Activated B cell treated with CpG ODN at 0.5 μM for 24 hours (primary cell): ENCODE measurements around the gene SPNS3. TPM values are rescaled to one million over a fixed set of nuclear protein-coding genes. Genes with fewer than 3 reads are reported as not detected.

Experiments used
- ATAC-seq: fragments of 200-7000 bp; cut with Tn5 transposase; one replicate; pipeline ENCODE4 v1.10.0; 2021; ENCODE audit warnings: low read depth, mild to moderate bottlenecking, moderate library complexity
- CTCF ChIA-PET: fragments of 350-600 bp; sonication (Branson Sonifier 250); formaldehyde crosslinking; loops from one replicate; lab custom pipeline; 2021; ENCODE audit warnings: antibody characterized with exemption; lab: Charles Lee
- POLR2A ChIA-PET: fragments of 350-600 bp; sonication (Branson Sonifier 250); formaldehyde crosslinking; loops from one replicate; lab custom pipeline; 2021; ENCODE audit warnings: antibody characterized with exemption; lab: Charles Lee
- DNase-seq: peaks from one replicate; pipeline ENCODE4 v3.0.0; 2022
- H3K27ac Mint-ChIP-seq: one replicate; pipeline ENCODE4 v1.8.0; 2020; ENCODE audit warnings: mixed read lengths
- H3K27me3 Mint-ChIP-seq: one replicate; pipeline ENCODE4 v1.8.0; 2021; ENCODE audit warnings: mixed read lengths
- H3K36me3 Mint-ChIP-seq: one replicate; pipeline ENCODE4 v1.8.0; 2021; ENCODE audit warnings: low read depth, mixed read lengths
- H3K4me1 Mint-ChIP-seq: one replicate; pipeline ENCODE4 v1.8.0; 2021; ENCODE audit warnings: mixed read lengths
- H3K4me3 Mint-ChIP-seq: one replicate; pipeline ENCODE4 v1.8.0; 2020; ENCODE audit warnings: mild to moderate bottlenecking, mixed read lengths
- H3K9me3 Mint-ChIP-seq: one replicate; pipeline ENCODE4 v1.8.0; 2020; ENCODE audit warnings: mixed read lengths
- intact Hi-C: fragments of 100-400 bp; cut with micrococcal nuclease; formaldehyde crosslinking; loops from one replicate; pipeline ENCODE4 v1.15.1; 2024
- total RNA-seq: library from RNA; stranded (reverse); gene quantifications from 2 replicates; pipeline ENCODE4 v1.2.3, GENCODE V29; 2022
- TF ChIP-seq, protein P1 (sequence below): fragments of 200-600 bp; IDR thresholded peaks from one replicate; pipeline ENCODE4 v1.8.0; 2022; ENCODE audit warnings: antibody characterized with exemption, mild to moderate bottlenecking

The SPNS3 gene
- total RNA-seq, 1 donor from 2014 or later: 2.5 TPM

DNA sequence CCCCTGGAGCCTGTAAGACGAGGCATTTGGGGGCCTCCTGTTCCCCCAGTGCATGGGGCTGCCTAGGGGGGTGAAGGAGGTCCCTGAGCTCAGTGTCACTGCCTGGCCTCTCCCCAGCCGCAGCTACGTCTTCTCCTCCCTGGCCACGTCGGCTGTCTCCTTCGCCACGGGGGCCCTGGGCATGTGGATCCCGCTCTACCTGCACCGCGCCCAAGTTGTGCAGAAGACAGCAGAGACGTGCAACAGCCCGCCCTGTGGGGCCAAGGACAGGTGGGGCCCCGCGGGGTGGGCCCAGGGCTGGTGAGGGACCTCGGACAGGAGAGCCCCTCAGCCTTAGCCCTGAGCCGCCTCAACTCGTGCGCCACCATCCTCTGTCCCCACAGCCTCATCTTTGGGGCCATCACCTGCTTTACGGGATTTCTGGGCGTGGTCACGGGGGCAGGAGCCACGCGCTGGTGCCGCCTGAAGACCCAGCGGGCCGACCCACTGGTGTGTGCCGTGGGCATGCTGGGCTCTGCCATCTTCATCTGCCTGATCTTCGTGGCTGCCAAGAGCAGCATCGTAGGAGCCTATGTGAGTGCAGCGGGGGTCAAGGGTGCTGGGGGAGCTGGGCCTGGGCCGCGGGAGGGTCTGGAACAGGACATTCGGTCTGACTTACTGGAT lies 99.3 kb downstream of the SPNS3 start:
- H3K27me3 Mint-ChIP-seq: peaks cover 6% of the 10 kb centered on the region
- ATAC-seq (no peak), DNase-seq (no peak)
- no peaks in the 10 kb centered on the region for H3K9me3 Mint-ChIP-seq
- H3K36me3 Mint-ChIP-seq: peaks cover 4% of the 10 kb centered on the region
- intact Hi-C loops: loop anchor here (10.0 kb wide), 1 partner anchor 108 kb away; no protein-coding TSS in a partner anchor
- TF ChIP-seq, protein P1, sequence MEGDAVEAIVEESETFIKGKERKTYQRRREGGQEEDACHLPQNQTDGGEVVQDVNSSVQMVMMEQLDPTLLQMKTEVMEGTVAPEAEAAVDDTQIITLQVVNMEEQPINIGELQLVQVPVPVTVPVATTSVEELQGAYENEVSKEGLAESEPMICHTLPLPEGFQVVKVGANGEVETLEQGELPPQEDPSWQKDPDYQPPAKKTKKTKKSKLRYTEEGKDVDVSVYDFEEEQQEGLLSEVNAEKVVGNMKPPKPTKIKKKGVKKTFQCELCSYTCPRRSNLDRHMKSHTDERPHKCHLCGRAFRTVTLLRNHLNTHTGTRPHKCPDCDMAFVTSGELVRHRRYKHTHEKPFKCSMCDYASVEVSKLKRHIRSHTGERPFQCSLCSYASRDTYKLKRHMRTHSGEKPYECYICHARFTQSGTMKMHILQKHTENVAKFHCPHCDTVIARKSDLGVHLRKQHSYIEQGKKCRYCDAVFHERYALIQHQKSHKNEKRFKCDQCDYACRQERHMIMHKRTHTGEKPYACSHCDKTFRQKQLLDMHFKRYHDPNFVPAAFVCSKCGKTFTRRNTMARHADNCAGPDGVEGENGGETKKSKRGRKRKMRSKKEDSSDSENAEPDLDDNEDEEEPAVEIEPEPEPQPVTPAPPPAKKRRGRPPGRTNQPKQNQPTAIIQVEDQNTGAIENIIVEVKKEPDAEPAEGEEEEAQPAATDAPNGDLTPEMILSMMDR: no peak
- ChIA-PET POLR2A (no interaction called here), CTCF (no interaction called here)
- H3K4me3 Mint-ChIP-seq: no peak overlapping the region
- no peak overlapping the region for H3K27ac Mint-ChIP-seq
- peaks cover 1% of the 10 kb centered on the region for H3K4me1 Mint-ChIP-seq

DNA sequence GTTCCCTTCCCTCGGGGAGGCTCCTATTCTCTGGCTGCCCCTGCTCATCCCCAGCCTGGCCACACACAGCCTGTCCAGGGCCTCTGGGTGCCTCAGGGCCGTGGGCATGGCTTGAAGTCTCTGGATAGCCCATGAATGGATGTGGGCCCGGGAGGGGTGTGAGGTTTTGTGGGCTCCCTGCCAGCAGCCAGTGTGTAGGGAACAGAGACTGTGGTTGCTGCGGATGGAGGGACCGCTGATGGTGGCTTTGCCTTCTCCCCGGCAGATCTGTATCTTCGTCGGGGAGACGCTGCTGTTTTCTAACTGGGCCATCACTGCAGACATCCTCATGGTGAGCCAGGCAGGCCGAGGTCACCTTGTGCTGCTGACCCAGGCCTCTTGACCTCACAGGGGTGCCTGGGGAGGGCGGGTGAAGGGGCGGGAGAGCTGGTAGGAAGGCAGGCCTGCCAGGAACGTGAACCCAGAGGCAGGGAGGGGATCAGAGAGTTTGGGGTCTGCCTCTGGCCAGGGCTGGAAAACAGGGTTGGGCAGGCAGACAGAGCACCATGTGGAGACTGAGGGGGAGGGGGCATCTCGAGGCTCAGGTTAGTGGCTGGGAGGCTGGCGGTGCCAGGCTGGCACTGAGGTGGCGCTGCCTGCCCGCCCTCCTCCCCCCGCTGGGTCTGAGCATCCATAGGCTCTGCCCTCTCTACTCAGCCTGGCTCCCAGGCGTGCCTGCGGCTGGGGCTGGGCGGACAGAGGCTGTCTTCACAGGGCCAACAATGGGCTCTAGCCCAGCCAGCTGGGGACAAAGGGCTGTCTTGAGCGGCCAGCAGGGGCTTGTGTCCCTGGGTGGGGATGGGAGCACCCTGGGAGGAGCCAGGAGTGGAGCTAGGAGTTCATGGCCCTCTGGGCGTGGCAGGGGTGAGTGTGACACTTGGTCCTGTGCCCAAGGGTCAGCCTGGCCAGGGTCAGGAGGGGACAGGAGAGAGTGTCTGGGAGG lies 100.1 kb downstream of the SPNS3 start:
- ChIA-PET CTCF (no interaction called here), POLR2A (interaction anchor here (1.0 kb wide), 1 partner anchor 34 kb away, joined by 5 read pairs; no protein-coding TSS in a partner anchor)
- H3K9me3 Mint-ChIP-seq: no peaks in the 10 kb centered on the region
- intact Hi-C loops: loop anchor here (10.0 kb wide), 1 partner anchor 109 kb away; no protein-coding TSS in a partner anchor
- peaks cover 6% of the 10 kb centered on the region for H3K36me3 Mint-ChIP-seq
- peaks cover 4% of the 10 kb centered on the region for H3K27me3 Mint-ChIP-seq
- H3K4me3 Mint-ChIP-seq: no peak overlapping the region
- peaks cover 1% of the 10 kb centered on the region for H3K4me1 Mint-ChIP-seq
- TF ChIP-seq, protein P1: no peak
- DNase-seq: no peak
- ATAC-seq: no peak
- no peak overlapping the region for H3K27ac Mint-ChIP-seq

DNA sequence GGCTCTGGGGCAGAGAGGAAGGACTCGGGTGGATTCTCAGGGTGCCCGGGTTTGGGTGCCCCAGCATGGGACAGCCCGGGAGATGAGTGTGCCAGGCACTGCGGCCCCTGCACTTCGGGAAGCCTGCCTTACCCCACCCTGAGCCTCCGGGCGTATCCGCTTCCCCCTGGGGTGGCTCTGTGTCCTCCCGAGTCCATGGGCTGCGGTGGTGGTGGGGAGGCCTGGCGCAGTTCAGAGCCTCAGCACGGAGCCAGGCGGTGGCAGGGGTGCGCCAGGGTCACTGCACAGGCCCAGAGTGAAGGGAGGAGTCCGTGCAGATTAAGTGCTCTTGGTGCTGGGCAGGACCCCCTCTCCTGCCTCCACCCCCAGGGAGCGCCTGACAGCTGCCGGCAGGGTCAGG lies 100.8 kb downstream of the SPNS3 start:
- intact Hi-C loops: loop anchor here (10.0 kb wide), 1 partner anchor 110 kb away; no protein-coding TSS in a partner anchor
- ChIA-PET CTCF (no interaction called here), POLR2A (interaction anchor here (1.0 kb wide), 1 partner anchor 35 kb away, joined by 5 read pairs; no protein-coding TSS in a partner anchor)
- Mint-ChIP-seq H3K4me3 (no peak overlapping the region), H3K27ac (no peak overlapping the region), H3K36me3 (peaks cover 8% of the 10 kb centered on the region), H3K9me3 (no peaks in the 10 kb centered on the region), H3K4me1 (peaks cover 1% of the 10 kb centered on the region), H3K27me3 (peaks cover 4% of the 10 kb centered on the region)
- TF ChIP-seq, protein P1: no peak
- ATAC-seq (no peak), DNase-seq (no peak)

DNA sequence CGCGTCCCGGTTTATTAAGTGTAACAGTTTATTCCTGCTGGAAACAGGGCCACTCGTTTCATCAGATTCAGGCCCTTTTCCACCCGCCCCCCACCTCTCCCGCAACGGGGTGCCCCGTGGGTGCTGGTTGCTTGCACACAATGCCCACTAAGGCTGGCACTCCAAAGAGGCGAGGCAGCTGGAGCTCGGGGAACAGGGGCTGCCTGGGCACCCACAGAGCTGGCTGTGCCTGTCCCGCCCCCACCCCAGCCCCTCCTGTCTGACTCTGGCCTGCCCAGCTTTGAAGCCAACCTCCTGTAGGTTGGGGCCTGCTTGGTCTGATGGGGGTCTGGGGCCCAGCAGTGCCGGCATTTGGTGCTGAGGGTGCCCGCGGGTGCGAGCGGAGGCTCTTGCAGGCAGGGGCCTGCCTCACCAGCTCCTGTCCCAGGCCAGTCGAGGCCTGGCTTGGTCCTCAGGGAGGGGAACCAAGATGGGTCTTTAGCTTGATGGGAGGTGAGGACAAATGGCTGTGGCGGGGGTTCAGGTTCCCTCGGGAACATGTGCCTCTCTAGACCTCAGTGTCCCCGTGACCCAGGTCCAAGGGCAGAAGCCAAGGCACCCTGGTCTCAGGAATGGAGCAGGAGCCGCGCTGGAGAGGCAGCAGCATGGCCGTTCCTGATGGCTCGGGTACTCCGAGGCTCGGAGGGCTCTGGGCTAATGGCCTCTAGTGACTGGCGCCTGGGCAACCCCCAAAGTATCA lies 101.4 kb downstream of the SPNS3 start:
- H3K4me1 Mint-ChIP-seq: peaks cover 1% of the 10 kb centered on the region
- H3K27ac Mint-ChIP-seq: no peak overlapping the region
- H3K4me3 Mint-ChIP-seq: no peak overlapping the region
- ATAC-seq: no peak
- POLR2A ChIA-PET: interaction anchor here (1.0 kb wide), 1 partner anchor 36 kb away, joined by 5 read pairs; no protein-coding TSS in a partner anchor
- peaks cover 12% of the 10 kb centered on the region for H3K36me3 Mint-ChIP-seq
- H3K9me3 Mint-ChIP-seq: no peaks in the 10 kb centered on the region
- no peak for DNase-seq
- TF ChIP-seq, protein P1: no peak
- CTCF ChIA-PET: no interaction called here
- peaks cover 4% of the 10 kb centered on the region for H3K27me3 Mint-ChIP-seq
- intact Hi-C loops: loop anchor here (10.0 kb wide), 1 partner anchor 110 kb away; no protein-coding TSS in a partner anchor
